ENCODE measurements around the gene C11orf21.

C11orf21 gene

GRCh38 chr11:2320568-2321310 lies 19.0 kb upstream of the C11orf21 start:
- DNase-seq: no peak

GRCh38 chr11:2319791-2320472 lies 18.2 kb upstream of the C11orf21 start:
- DNase-seq: no peak

GRCh38 chr11:2318707-2319106 lies 17.0 kb upstream of the C11orf21 start:
- no peak for DNase-seq

GRCh38 chr11:2318123-2318522 lies 16.4 kb upstream of the C11orf21 start:
- no peak for DNase-seq

- DNase-seq: no peak
Measured at GRCh38 chr11:2317354-2318050, 15.8 kb upstream of the C11orf21 start.

- no peak for DNase-seq
Measured at GRCh38 chr11:2316963-2317244, 15.2 kb upstream of the C11orf21 start.

- no peak for DNase-seq
Measured at GRCh38 chr11:2316169-2316962, 14.6 kb upstream of the C11orf21 start.

GRCh38 chr11:2315395-2316168 lies 13.9 kb upstream of the C11orf21 start:
- DNase-seq: no peak

GRCh38 chr11:2314525-2315394 lies 13.0 kb upstream of the C11orf21 start:
- no peak for DNase-seq

- no peak for DNase-seq
Measured at GRCh38 chr11:2314136-2314524, 12.4 kb upstream of the C11orf21 start.

GRCh38 chr11:2313051-2313951 lies 11.6 kb upstream of the C11orf21 start:
- no peak for DNase-seq

GRCh38 chr11:2312232-2313042 lies 10.7 kb upstream of the C11orf21 start:
- no peak for DNase-seq

- no peak for DNase-seq
Measured at GRCh38 chr11:2311353-2312133, 9.8 kb upstream of the C11orf21 start.

- no peak for DNase-seq
Measured at GRCh38 chr11:2310786-2311352, 9.2 kb upstream of the C11orf21 start.

- no peak for DNase-seq
Measured at GRCh38 chr11:2310073-2310785, 8.5 kb upstream of the C11orf21 start.

- DNase-seq: no peak
Measured at GRCh38 chr11:2309251-2310072, 7.7 kb upstream of the C11orf21 start.

GRCh38 chr11:2308713-2309112 lies 7.0 kb upstream of the C11orf21 start:
- DNase-seq: no peak
